Measurements from ENCODE around the gene STAB1. TPM values are rescaled to one million over a fixed set of nuclear protein-coding genes. Genes with fewer than 3 reads are reported as not detected.

The STAB1 gene
- total RNA-seq, 1 donor from 2014 or later = 0.71 TPM

GRCh38 chr3:52509753-52510328, 14.7 kb downstream of the STAB1 start:
- no peaks in the 10 kb centered on the region for H3K4me1 Mint-ChIP-seq

GRCh38 chr3:52511509-52511908, 16.4 kb downstream of the STAB1 start:
- ATAC-seq (ENCODE audit: low read depth) (no peak), DNase-seq (no peak)
- no peak for TF ChIP-seq CTCF (IDR thresholded peaks at IDR 0.05)
- intact Hi-C loops (cut with micrococcal nuclease) = no loop called here
- H3K27ac Mint-ChIP-seq = no peak overlapping the region
- H3K9me3 Mint-ChIP-seq = no peaks in the 10 kb centered on the region
- POLR2A ChIA-PET = no interaction called here
- no peak overlapping the region for H3K4me3 Mint-ChIP-seq
- no peaks in the 10 kb centered on the region for H3K36me3 Mint-ChIP-seq (ENCODE audit: low read depth)
- H3K4me1 Mint-ChIP-seq = no peaks in the 10 kb centered on the region
- CTCF ChIA-PET = no interaction called here
- H3K27me3 Mint-ChIP-seq = no peaks in the 10 kb centered on the region

More at GRCh38 chr3:52509753-52510328, 14.7 kb downstream of the STAB1 start:
- Mint-ChIP-seq H3K36me3 (ENCODE audit: low read depth) (no peaks in the 10 kb centered on the region), H3K27ac (no peak overlapping the region), H3K4me3 (no peak overlapping the region), H3K27me3 (no peaks in the 10 kb centered on the region), H3K9me3 (no peaks in the 10 kb centered on the region)
- POLR2A ChIA-PET = no interaction called here
- intact Hi-C loops (cut with micrococcal nuclease) = no loop called here
- ATAC-seq (ENCODE audit: low read depth) = no peak
- CTCF ChIA-PET = no interaction called here
- no peak for TF ChIP-seq CTCF (IDR thresholded peaks at IDR 0.05)
- no peak for DNase-seq

- POLR2A ChIA-PET = no interaction called here
- Mint-ChIP-seq H3K9me3 (no peaks in the 10 kb centered on the region), H3K27me3 (no peaks in the 10 kb centered on the region), H3K27ac (no peak overlapping the region), H3K4me1 (no peaks in the 10 kb centered on the region), H3K36me3 (ENCODE audit: low read depth) (no peaks in the 10 kb centered on the region), H3K4me3 (no peak overlapping the region)
- ATAC-seq (ENCODE audit: low read depth) (no peak), DNase-seq (no peak)
- no peak for TF ChIP-seq CTCF (IDR thresholded peaks at IDR 0.05)
- CTCF ChIA-PET = no interaction called here
- intact Hi-C loops (cut with micrococcal nuclease) = no loop called here
These were observed 17.0 kb downstream of the STAB1 start for GRCh38 chr3:52512105-52512504.

DNA sequence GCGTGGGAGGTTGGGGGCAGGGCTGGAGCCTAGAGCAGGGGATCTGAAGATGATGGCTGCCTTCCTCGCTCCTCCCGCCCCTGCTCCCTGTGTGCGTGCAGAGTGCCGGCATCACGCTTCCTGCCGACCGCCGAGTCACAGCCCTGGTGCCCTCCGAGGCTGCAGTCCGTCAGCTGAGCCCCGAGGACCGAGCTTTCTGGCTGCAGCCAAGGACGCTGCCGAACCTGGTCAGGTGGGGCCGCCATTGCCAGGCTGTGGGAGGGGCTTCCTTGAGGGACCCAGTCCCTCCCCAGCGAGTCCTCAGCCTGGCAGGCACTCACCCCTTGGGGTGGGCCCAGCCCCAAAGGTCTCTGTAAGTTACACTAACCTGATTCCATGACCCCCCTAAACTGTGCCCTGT, 17.6 kb downstream of the STAB1 start:
- Mint-ChIP-seq H3K27me3 (no peaks in the 10 kb centered on the region), H3K4me1 (no peaks in the 10 kb centered on the region), H3K4me3 (no peak overlapping the region), H3K9me3 (no peaks in the 10 kb centered on the region), H3K36me3 (ENCODE audit: low read depth) (no peaks in the 10 kb centered on the region), H3K27ac (no peak overlapping the region)
- intact Hi-C loops (cut with micrococcal nuclease) = no loop called here
- DNase-seq (no peak), ATAC-seq (ENCODE audit: low read depth) (no peak)
- TF ChIP-seq CTCF (IDR thresholded peaks at IDR 0.05) = no peak
- CTCF ChIA-PET = no interaction called here
- POLR2A ChIA-PET = no interaction called here

DNA sequence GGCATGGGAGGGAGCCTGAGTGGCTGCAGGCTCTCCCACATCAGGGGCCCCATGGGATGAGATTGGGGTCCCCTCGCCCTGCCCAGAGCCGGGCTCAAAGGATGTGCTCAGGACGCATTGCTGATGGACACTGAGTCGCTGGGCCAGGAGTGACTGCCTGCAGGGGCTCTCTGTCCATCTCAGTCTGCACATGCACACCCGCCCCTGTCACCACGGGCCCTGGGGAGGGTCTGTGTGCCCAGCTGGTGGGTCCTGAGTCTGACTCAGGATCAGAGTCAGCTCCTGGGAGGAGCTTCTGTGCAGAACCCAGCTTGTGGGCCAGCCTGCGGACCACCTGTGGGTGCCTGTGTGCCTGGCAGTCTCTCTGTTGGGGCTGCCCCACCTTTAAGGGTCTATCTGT, 18.1 kb downstream of the STAB1 start:
- Mint-ChIP-seq H3K27ac (no peak overlapping the region), H3K27me3 (no peaks in the 10 kb centered on the region), H3K9me3 (no peaks in the 10 kb centered on the region), H3K4me1 (no peaks in the 10 kb centered on the region), H3K36me3 (ENCODE audit: low read depth) (no peaks in the 10 kb centered on the region), H3K4me3 (no peak overlapping the region)
- no peak for TF ChIP-seq CTCF (IDR thresholded peaks at IDR 0.05)
- DNase-seq (no peak), ATAC-seq (ENCODE audit: low read depth) (no peak)
- ChIA-PET POLR2A (no interaction called here), CTCF (no interaction called here)
- intact Hi-C loops (cut with micrococcal nuclease) = no loop called here

All from activated B cell treated with CpG ODN at 0.5 μM for 24 hours (primary cell).